RPMI8226 (cell line): ENCODE results near the gene DNMBP.

Experiments
- DNase-seq: peaks from one replicate; pipeline ENCODE4 v3.0.0-alpha.2; 2015

The DNMBP gene

GRCh38 chr10:100009793-100010676, at the start of gene DNMBP:
Gene DNMBP (minus strand): TSS chr10:100009947. CDS start chr10:99972124, 37,823 bp downstream.
- DNase-seq: peak; percentile 73

- DNase-seq: no peak
Observed at GRCh38 chr10:100057948-100058347, 48.2 kb upstream of the DNMBP start.

GRCh38 chr10:100053686-100054460, 44.1 kb upstream of the DNMBP start:
- no peak for DNase-seq

GRCh38 chr10:100046021-100046486, 36.3 kb upstream of the DNMBP start:
- DNase-seq: peak; percentile 72

GRCh38 chr10:100045592-100045991, 35.8 kb upstream of the DNMBP start:
- DNase-seq: no peak

- no peak for DNase-seq
Observed at GRCh38 chr10:100043796-100044195, 34.0 kb upstream of the DNMBP start.

- no peak for DNase-seq
Observed at GRCh38 chr10:100043344-100043743, 33.6 kb upstream of the DNMBP start.

GRCh38 chr10:100041306-100042002, 31.7 kb upstream of the DNMBP start:
- DNase-seq: peak; percentile 35

- DNase-seq: no peak
Observed at GRCh38 chr10:100038561-100039071, 28.9 kb upstream of the DNMBP start.

GRCh38 chr10:100037758-100038315, 28.1 kb upstream of the DNMBP start:
- DNase-seq: no peak

GRCh38 chr10:100036850-100037249, 27.1 kb upstream of the DNMBP start:
- no peak for DNase-seq

GRCh38 chr10:100033766-100034418, 24.1 kb upstream of the DNMBP start:
- no peak for DNase-seq

GRCh38 chr10:100027416-100027815, 17.7 kb upstream of the DNMBP start:
- no peak for DNase-seq

GRCh38 chr10:100025576-100025975, 15.8 kb upstream of the DNMBP start:
- no peak for DNase-seq

GRCh38 chr10:100024748-100025147, 15.0 kb upstream of the DNMBP start:
- DNase-seq: no peak

GRCh38 chr10:100022403-100022802, 12.7 kb upstream of the DNMBP start:
- no peak for DNase-seq

GRCh38 chr10:100021322-100021721, 11.6 kb upstream of the DNMBP start:
- DNase-seq: no peak

GRCh38 chr10:100020886-100021253, 11.1 kb upstream of the DNMBP start:
- DNase-seq: no peak

- no peak for DNase-seq
Observed at GRCh38 chr10:100020142-100020885, 10.6 kb upstream of the DNMBP start.

- no peak for DNase-seq
Observed at GRCh38 chr10:100019787-100020141, 10.0 kb upstream of the DNMBP start.

- no peak for DNase-seq
Observed at GRCh38 chr10:100014071-100014762, 4.5 kb upstream of the DNMBP start.
